Measurements from ENCODE around the gene PDZRN3.

The PDZRN3 gene

GRCh38 chr3:73418681-73419080 is 206.1 kb downstream of the PDZRN3 start:
- DNase-seq (ENCODE audit: low spot score), result no peak

DNA sequence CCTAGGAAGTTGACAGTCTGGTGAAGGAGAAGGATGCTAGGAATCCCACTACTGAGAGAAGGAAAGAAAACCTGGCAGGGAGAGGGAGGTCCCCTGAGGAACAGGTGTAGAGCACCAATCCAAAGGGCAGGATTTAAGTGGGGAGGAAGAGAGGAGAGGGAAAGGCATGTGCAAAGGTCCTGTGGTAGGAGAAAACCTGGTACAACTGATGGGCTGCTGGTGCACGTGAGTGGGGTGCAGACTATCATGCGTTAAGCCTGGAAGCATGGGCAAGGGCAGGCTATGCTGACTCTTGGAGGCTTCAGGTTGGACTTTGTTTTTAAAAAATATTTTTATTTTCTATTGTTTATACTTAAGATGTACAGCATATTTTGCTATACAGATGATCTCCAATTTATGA is 209.6 kb downstream of the PDZRN3 start:
- no peak for DNase-seq (ENCODE audit: low spot score)

DNA sequence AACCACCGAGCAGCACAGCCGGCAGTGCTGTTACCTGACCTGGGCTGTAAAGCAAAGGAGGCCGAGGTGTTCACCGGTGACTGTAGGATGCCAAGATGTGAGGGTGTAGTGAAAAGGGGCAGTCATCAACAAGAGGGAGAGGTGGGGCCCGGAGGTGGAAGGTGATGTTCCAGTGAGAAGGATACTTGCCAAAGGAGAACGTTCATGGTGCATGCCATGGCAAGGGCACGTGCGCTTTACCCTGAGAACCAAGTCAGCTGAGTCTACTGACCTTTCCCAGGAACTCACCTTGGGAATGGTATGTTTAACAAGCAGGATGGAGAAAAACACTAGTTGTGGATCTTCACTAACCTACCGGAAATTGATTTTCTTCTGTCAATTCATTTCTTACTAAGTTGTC is 211.1 kb downstream of the PDZRN3 start:
- DNase-seq (ENCODE audit: low spot score), result no peak

- no peak for DNase-seq (ENCODE audit: low spot score)
Measured at GRCh38 chr3:73411993-73412392, 212.7 kb downstream of the PDZRN3 start.

GRCh38 chr3:73411545-73411944 is 213.2 kb downstream of the PDZRN3 start:
- DNase-seq (ENCODE audit: low spot score), result no peak

- no peak for DNase-seq (ENCODE audit: low spot score)
Measured at GRCh38 chr3:73409138-73409763, 215.5 kb downstream of the PDZRN3 start.

- DNase-seq (ENCODE audit: low spot score), result no peak
Measured at GRCh38 chr3:73408634-73409033, 216.1 kb downstream of the PDZRN3 start.

- DNase-seq (ENCODE audit: low spot score), result no peak
Measured at GRCh38 chr3:73407577-73407976, 217.2 kb downstream of the PDZRN3 start.

- DNase-seq (ENCODE audit: low spot score), result no peak
Measured at GRCh38 chr3:73405853-73406252, 218.9 kb downstream of the PDZRN3 start.

DNA sequence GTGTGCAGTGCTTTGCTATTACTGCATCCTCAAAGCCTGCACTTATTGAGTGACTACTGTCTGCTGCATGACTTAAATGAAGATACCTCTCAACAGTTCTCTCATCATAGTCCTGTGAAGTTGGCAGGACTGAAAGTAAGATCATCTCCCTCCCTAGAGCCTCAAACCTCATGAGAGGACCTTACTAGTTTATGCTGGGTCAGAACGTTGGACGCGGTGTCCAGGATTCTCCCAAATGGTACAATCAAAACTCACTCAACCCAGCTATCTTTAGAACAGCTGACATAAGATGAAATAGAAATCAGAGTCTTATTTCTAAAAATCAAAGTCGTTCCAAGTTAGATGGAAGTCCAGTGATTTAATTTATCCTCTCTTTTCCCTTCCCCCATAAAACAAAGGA is 219.7 kb downstream of the PDZRN3 start:
- DNase-seq (ENCODE audit: low spot score), result no peak

GRCh38 chr3:73404435-73404834 is 220.3 kb downstream of the PDZRN3 start:
- DNase-seq (ENCODE audit: low spot score), result no peak

DNA sequence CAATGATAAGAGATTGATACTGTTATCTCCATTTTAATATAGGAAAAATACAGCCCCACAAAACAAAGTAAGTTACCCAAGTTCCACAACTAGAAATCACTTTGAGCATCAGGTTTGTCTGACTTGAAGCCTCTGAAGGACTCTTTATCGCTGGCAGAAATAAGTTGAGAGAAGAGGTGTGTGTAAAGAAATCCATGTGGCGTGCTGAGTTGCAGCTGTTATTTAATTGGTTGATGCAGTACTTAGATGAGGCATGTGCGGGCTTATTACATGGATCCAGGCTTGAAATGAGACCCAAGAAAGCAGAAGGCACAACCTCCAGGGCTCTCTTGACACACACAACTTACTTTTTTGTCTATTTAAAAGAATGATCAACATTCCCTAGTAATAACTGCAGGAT is 221.3 kb downstream of the PDZRN3 start:
- DNase-seq (ENCODE audit: low spot score), result no peak

- no peak for DNase-seq (ENCODE audit: low spot score)
Measured at GRCh38 chr3:73401616-73402279, 223.0 kb downstream of the PDZRN3 start.

DNA sequence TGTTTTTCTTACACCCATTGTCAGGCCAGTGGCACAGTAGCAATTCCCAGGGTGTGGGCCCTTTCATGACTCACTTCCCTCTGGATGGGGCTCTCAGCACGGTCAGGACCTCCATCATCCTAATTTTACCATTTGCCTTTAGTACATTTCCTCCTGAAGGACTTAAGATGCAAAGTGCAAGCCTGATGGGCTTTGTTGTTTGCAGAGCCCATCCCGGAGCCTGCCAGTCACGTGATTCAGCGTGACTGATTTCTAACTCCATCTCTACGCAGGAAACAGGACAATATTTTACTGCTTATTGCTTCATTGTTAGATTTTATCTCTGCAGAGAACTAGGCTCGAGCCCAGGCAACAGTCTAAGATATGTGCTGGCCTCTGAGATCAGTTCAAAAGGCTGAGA is 223.7 kb downstream of the PDZRN3 start:
- no peak for DNase-seq (ENCODE audit: low spot score)

- no peak for DNase-seq (ENCODE audit: low spot score)
Measured at GRCh38 chr3:73399666-73400253, 225.0 kb downstream of the PDZRN3 start.

DNA sequence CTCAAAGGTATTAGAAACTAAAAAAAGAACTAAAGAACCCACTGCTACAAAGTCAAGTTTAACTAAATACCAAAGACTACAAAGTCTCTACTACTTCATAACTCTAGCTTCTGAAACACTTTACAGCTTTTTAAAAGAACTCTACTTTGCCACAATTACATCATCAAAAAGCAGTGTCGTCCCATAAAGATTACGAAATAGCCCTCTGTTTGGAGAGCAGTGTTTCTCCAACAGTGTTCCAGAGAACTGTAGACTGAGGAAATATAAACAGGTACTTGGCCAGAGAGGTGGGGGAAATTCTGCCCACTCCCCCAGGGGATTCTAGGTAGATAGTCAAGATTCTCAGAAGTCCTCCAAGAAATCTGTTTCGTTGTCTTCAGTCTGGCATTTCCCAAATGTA is 225.6 kb downstream of the PDZRN3 start:
- no peak for DNase-seq (ENCODE audit: low spot score)

- DNase-seq (ENCODE audit: low spot score), result no peak
Measured at GRCh38 chr3:73398084-73398483, 226.7 kb downstream of the PDZRN3 start.

GRCh38 chr3:73394240-73394639 is 230.5 kb downstream of the PDZRN3 start:
- DNase-seq (ENCODE audit: low spot score), result no peak

DNA sequence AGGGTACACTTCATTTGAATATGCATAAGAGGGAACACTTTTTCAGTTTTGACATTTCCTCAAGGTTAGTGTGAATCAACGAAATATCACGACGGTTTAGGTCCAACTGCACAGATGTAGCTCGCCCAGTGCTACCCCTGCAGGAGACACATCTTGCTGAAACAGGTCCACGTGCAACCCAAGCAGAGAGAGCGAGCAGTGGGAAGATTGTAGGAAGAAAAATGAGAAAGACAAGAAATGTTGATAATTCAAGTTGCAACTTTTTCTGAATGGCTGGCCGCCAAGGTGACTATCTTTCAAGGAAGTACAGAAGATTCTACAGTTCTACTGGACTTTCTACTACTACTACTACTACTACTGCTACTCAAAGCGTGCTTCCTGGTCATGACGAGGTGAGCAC is 231.7 kb downstream of the PDZRN3 start:
- DNase-seq (ENCODE audit: low spot score), result no peak

DNA sequence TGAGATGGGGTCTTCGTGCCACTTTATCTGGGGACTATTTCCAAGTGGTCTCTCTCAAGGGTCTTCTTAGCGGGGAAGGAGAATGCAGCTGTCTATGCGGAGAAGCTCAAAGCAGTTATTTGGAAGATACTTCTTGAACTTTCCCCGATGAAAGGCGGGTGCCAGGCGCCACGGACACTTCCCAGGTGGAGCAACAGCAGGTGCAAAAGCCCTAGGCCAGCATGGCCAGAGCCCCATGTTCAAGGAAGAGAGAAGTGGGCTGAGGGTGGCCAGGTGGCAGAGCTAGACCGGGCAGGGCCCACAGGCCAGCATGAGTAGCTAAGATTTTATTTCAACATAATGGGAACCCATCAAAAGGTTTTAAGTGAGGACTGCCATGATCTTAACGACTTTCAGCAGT is 232.8 kb downstream of the PDZRN3 start:
- DNase-seq (ENCODE audit: low spot score), result no peak

DNA sequence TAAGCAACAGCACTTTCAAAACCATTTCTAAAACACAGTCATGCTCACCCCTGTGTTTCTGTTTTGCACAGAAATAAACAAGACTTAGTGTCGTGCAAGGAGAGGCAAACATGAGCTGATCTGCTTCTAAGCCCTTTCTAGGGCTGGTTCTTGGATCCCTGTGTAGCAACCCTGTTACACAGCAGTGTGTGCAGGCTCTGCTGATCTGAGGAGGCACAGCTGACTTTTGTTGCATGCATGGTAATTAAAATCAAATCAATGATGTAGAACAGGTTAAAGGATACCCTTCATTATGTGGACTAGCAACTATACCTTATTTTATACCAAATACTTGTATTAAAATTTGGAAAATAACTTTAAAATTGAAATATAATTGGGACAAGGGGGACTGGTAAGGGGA is 234.8 kb downstream of the PDZRN3 start:
- no peak for DNase-seq (ENCODE audit: low spot score)

- DNase-seq (ENCODE audit: low spot score), result no peak
Measured at GRCh38 chr3:73389117-73389813, 235.5 kb downstream of the PDZRN3 start.

- DNase-seq (ENCODE audit: low spot score), result no peak
Measured at GRCh38 chr3:73385568-73385967, 239.2 kb downstream of the PDZRN3 start.

Data from Ammon's horn (tissue), 1 donor.